Renal cortex interstitium (tissue), 11 donors: ENCODE measurements around the gene TEX28. TPM values are rescaled to one million over a fixed set of nuclear protein-coding genes. Genes with fewer than 3 reads are reported as not detected.
"Not testable (repeated sequence)": the region's sequence is repeated elsewhere in the genome, so short reads cannot be mapped to it uniquely, and the experiment has no call there.

Experiments used
- DNase-seq, 11 donors: peaks; one replicate each; pipeline ENCODE4 v3.0.0-alpha.2; 2013; ENCODE audit warnings: low read depth in 9 of 11, low spot score in 4 of 11; ENCODE audit errors: extremely low read depth in 1 of 11
- polyA plus RNA-seq, 3 donors: library from polyadenylated mRNA; unstranded; fragments of 120-200 nt; gene quantifications; one replicate each; pipeline ENCODE4 v1.2.1, GENCODE V29; 2013; ENCODE audit not compliant: insufficient read length in 3 of 3

TEX28 gene
- polyA plus RNA-seq, 3 donors, result not detected

GRCh38 chrX:154269245-154269644 lies 25.7 kb downstream of the TEX28 start:
- not testable (repeated sequence) for DNase-seq

GRCh38 chrX:154263072-154263471 lies 31.9 kb downstream of the TEX28 start:
- not testable (repeated sequence) for DNase-seq

GRCh38 chrX:154258711-154259110 lies 36.2 kb downstream of the TEX28 start:
- DNase-seq, result not testable (repeated sequence)

- DNase-seq, result not testable (repeated sequence)
Measured at GRCh38 chrX:154257282-154257681, 37.6 kb downstream of the TEX28 start, which contains the start of gene OPN1MW3. Gene OPN1MW3 (plus strand): TSS chrX:154257582. CDS start chrX:154257620, 38 bp downstream.

GRCh38 chrX:154248076-154248475 lies 46.8 kb downstream of the TEX28 start:
- DNase-seq, result not testable (repeated sequence)

GRCh38 chrX:154247377-154248045 lies 47.4 kb downstream of the TEX28 start:
- DNase-seq, result not testable (repeated sequence)

GRCh38 chrX:154239982-154240503 lies 54.9 kb downstream of the TEX28 start:
- not testable (repeated sequence) for DNase-seq

GRCh38 chrX:154238939-154239559 lies 55.9 kb downstream of the TEX28 start:
- not testable (repeated sequence) for DNase-seq

GRCh38 chrX:154233620-154234019 lies 61.3 kb downstream of the TEX28 start:
- DNase-seq, result not testable (repeated sequence)

GRCh38 chrX:154231443-154231842 lies 63.5 kb downstream of the TEX28 start:
- DNase-seq, result not testable (repeated sequence)

- not testable (repeated sequence) for DNase-seq
Measured at GRCh38 chrX:154226706-154227105, 68.2 kb downstream of the TEX28 start.

- DNase-seq, result not testable (repeated sequence)
Measured at GRCh38 chrX:154225292-154225691, 69.6 kb downstream of the TEX28 start.

Other genes starting within 250 kb of the TEX28 start
- 10 to 100 TPM; 27.1 to 34.2 (median 32.7) TPM for gene MECP2, start 197.4 kb downstream of the TEX28 start, polyA plus RNA-seq
- not detected for gene OPN1LW, start 150.9 kb downstream of the TEX28 start, polyA plus RNA-seq
- gene OPN1MW, start 112.5 kb downstream of the TEX28 start, polyA plus RNA-seq, result not detected
- not detected for gene OPN1MW2, start 75.4 kb downstream of the TEX28 start, polyA plus RNA-seq
- gene OPN1MW3, start 37.5 kb downstream of the TEX28 start, polyA plus RNA-seq, result not detected
- gene TKTL1, start 671 bp upstream of the TEX28 start, polyA plus RNA-seq, result under 1 TPM; 0.22 to 0.52 (median 0.24) TPM
- gene FLNA, start 79.5 kb upstream of the TEX28 start, polyA plus RNA-seq, result 100 to 1,000 TPM; 412 to 595 (median 545) TPM
- 10 to 100 TPM; 71.3 to 97.8 (median 78.0) TPM for gene EMD, start 84.2 kb upstream of the TEX28 start, polyA plus RNA-seq
- gene RPL10, start 103.3 kb upstream of the TEX28 start, polyA plus RNA-seq, result 1,000 to 10,000 TPM; 3,021 to 3,596 (median 3,323) TPM
- gene DNASE1L1, start 114.1 kb upstream of the TEX28 start, polyA plus RNA-seq, result 10 to 100 TPM; 11.5 to 13.9 (median 12.0) TPM
- 10 to 100 TPM; 32.4 to 51.9 (median 33.2) TPM for gene TAFAZZIN, start 116.4 kb upstream of the TEX28 start, polyA plus RNA-seq
- gene ATP6AP1, start 133.6 kb upstream of the TEX28 start, polyA plus RNA-seq, result 100 to 1,000 TPM; 133 to 160 (median 154) TPM
- 100 to 1,000 TPM; 112 to 147 (median 141) TPM for gene GDI1, start 142.0 kb upstream of the TEX28 start, polyA plus RNA-seq
- 10 to 100 TPM; 47.3 to 60.2 (median 54.6) TPM for gene FAM50A, start 149.0 kb upstream of the TEX28 start, polyA plus RNA-seq
- 10 to 100 TPM; 52.8 to 72.0 (median 57.0) TPM for gene PLXNA3, start 163.2 kb upstream of the TEX28 start, polyA plus RNA-seq
- 10 to 100 TPM in 2 of 3 donors, 1 to 10 TPM in 1; 9.2 to 14.9 (median 11.8) TPM for gene LAGE3, start 184.2 kb upstream of the TEX28 start, polyA plus RNA-seq
- 10 to 100 TPM; 23.9 to 32.2 (median 25.9) TPM for gene UBL4A, start 191.5 kb upstream of the TEX28 start, polyA plus RNA-seq
- 10 to 100 TPM; 14.8 to 23.1 (median 21.4) TPM for gene SLC10A3, start 195.5 kb upstream of the TEX28 start, polyA plus RNA-seq
- gene FAM3A, start 221.1 kb upstream of the TEX28 start, polyA plus RNA-seq, result 10 to 100 TPM; 22.9 to 42.8 (median 36.7) TPM